SK-N-SH treated with all-trans-retinoic acid at 6 μM for 48 hours (cell line): ENCODE results near the gene LTBP2.

ENCODE experiments used
- ATAC-seq: fragments of 200-7000 bp; cut with Tn5 transposase; 3 replicates; pipeline ENCODE4 v1.9.1; 2020; ENCODE audit warnings: mild to moderate bottlenecking, moderate library complexity
- ARNTL ChIP-seq: fragments of 450-650 bp; formaldehyde crosslinking; IDR thresholded peaks from 2 replicates; pipeline ENCODE4 v1.5.0; 2020; ENCODE audit warnings: low read depth, mild to moderate bottlenecking, moderate library complexity, borderline replicate concordance
- CREB5 ChIP-seq: fragments of 250-450 bp; sonication (Bioruptor Pico); IDR thresholded peaks from 2 replicates; pipeline ENCODE4 v1.5.1; 2020; ENCODE audit warnings: low read depth, mild to moderate bottlenecking, moderate library complexity
- CSDC2 ChIP-seq: fragments of 250-450 bp; sonication (Bioruptor Pico); IDR thresholded peaks from 2 replicates; pipeline ENCODE4 v1.5.0; 2020; ENCODE audit warnings: mild to moderate bottlenecking, moderate library complexity
- ESRRG ChIP-seq: fragments of 250-450 bp; sonication (Bioruptor Pico); IDR thresholded peaks from 2 replicates; pipeline ENCODE4 v1.6.1; 2021; ENCODE audit warnings: mild to moderate bottlenecking
- GLIS3 ChIP-seq: fragments of 250-450 bp; sonication (Bioruptor Pico); IDR thresholded peaks from 2 replicates; pipeline ENCODE4 v1.5.0; 2020; ENCODE audit warnings: mild to moderate bottlenecking, moderate library complexity
- ISL1 ChIP-seq: fragments of 250-450 bp; sonication (Bioruptor Pico); IDR thresholded peaks from 2 replicates; pipeline ENCODE4 v2.1.2; 2022; ENCODE audit warnings: mild to moderate bottlenecking, moderate library complexity
- PATZ1 ChIP-seq: fragments of 250-450 bp; sonication (Bioruptor Pico); IDR thresholded peaks from 2 replicates; pipeline ENCODE4 v1.8.0; 2020; ENCODE audit warnings: mild to moderate bottlenecking, moderate library complexity, borderline replicate concordance
- RARB ChIP-seq: fragments of 250-450 bp; sonication (Bioruptor Pico); IDR thresholded peaks from 2 replicates; pipeline ENCODE4 v1.8.0; 2021; ENCODE audit warnings: mild to moderate bottlenecking, moderate library complexity
- SNAI2 ChIP-seq: fragments of 250-450 bp; sonication (Bioruptor Pico); IDR thresholded peaks from 2 replicates; pipeline ENCODE4 v1.5.0; 2020; ENCODE audit warnings: mild to moderate bottlenecking, moderate library complexity
- TCF4 ChIP-seq: fragments of 250-450 bp; sonication (Bioruptor Pico); IDR thresholded peaks from 2 replicates; pipeline ENCODE4 v1.8.0; 2021; ENCODE audit warnings: mild to moderate bottlenecking, moderate library complexity, borderline replicate concordance
- TOX ChIP-seq: fragments of 250-450 bp; sonication (Bioruptor Pico); IDR thresholded peaks from 2 replicates; pipeline ENCODE4 v1.8.0; 2021; ENCODE audit warnings: mild to moderate bottlenecking, moderate library complexity, borderline replicate concordance
- TSHZ2 ChIP-seq: fragments of 250-450 bp; sonication (Bioruptor Pico); IDR thresholded peaks from 2 replicates; pipeline ENCODE4 v1.5.0; 2020; ENCODE audit warnings: mild to moderate bottlenecking, moderate library complexity
- ZFP3 ChIP-seq: fragments of 250-450 bp; sonication (Bioruptor Pico); IDR thresholded peaks from 2 replicates; pipeline ENCODE4 v1.5.0; 2020; ENCODE audit warnings: mild to moderate bottlenecking, moderate library complexity
- ZNF565 ChIP-seq: fragments of 450-650 bp; formaldehyde crosslinking; conservative IDR thresholded peaks from 2 replicates; pipeline ENCODE4 v1.5.0; 2020; ENCODE audit warnings: low read depth, mild to moderate bottlenecking, moderate library complexity
- ZNF70 ChIP-seq: fragments of 450-650 bp; formaldehyde crosslinking; IDR thresholded peaks from 2 replicates; pipeline ENCODE4 v1.5.0; 2020; ENCODE audit warnings: mild to moderate bottlenecking, moderate library complexity
- TF ChIP-seq, protein P1 (sequence below): fragments of 250-450 bp; sonication (Bioruptor Pico); IDR thresholded peaks from 2 replicates; pipeline ENCODE4 v1.5.1; 2021; ENCODE audit warnings: mild to moderate bottlenecking, moderate library complexity
- TF ChIP-seq, protein P2 (sequence below): fragments of 250-450 bp; sonication (Bioruptor Pico); IDR thresholded peaks from 2 replicates; pipeline ENCODE4 v1.8.0; 2021; ENCODE audit warnings: low read depth, mild to moderate bottlenecking, moderate library complexity, borderline replicate concordance

Gene LTBP2

DNA sequence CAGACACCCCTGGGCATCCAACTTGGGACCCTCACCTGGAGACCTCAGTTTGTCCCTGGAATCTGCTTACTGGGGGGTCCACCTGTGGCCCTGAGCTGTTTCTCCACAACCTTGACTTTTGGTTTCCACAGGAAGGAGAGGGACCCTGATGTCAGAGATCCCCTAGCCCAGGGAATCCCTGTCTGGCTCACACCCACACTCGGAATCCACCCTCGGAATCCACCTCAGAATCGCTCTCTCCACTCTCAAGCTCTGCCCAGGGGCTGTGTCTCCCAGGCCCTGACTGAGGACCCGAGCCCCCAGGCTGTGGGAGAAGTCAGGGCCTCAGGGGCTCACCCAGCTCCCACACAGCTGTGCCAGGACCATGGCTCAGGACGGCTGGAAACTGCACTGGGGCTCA lies 17.4 kb downstream of the LTBP2 start:
- no peak for ATAC-seq

GRCh38 chr14:74594029-74594428 lies 18.0 kb downstream of the LTBP2 start:
- no peak for ATAC-seq
- no peak for TF ChIP-seq ISL1 (CRISPR knock-in tag)
- TF ChIP-seq GLIS3 (CRISPR knock-in tag): no peak

More for the DNA sequence above, 17.4 kb downstream of the LTBP2 start:
- no peak for TF ChIP-seq GLIS3 (CRISPR knock-in tag)
- no peak for TF ChIP-seq PATZ1 (CRISPR knock-in tag)
- no peak for TF ChIP-seq RARB (CRISPR knock-in tag)
- no peak for TF ChIP-seq ZFP3 (CRISPR knock-in tag)
- TF ChIP-seq ZNF70 (CRISPR knock-in tag): no peak
- no peak for TF ChIP-seq TSHZ2 (CRISPR knock-in tag)
- no peak for TF ChIP-seq ZNF565

- ATAC-seq: no peak
- no peak for TF ChIP-seq RARB (CRISPR knock-in tag)
- TF ChIP-seq, protein P1, sequence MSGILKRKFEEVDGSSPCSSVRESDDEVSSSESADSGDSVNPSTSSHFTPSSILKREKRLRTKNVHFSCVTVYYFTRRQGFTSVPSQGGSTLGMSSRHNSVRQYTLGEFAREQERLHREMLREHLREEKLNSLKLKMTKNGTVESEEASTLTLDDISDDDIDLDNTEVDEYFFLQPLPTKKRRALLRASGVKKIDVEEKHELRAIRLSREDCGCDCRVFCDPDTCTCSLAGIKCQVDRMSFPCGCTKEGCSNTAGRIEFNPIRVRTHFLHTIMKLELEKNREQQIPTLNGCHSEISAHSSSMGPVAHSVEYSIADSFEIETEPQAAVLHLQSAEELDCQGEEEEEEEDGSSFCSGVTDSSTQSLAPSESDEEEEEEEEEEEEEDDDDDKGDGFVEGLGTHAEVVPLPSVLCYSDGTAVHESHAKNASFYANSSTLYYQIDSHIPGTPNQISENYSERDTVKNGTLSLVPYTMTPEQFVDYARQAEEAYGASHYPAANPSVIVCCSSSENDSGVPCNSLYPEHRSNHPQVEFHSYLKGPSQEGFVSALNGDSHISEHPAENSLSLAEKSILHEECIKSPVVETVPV (CRISPR knock-in tag): no peak
- no peak for TF ChIP-seq GLIS3 (CRISPR knock-in tag)
- TF ChIP-seq CREB5 (CRISPR knock-in tag): no peak
- TF ChIP-seq ZFP3 (CRISPR knock-in tag): no peak
- TF ChIP-seq CSDC2 (CRISPR knock-in tag): no peak
- TF ChIP-seq PATZ1 (CRISPR knock-in tag): no peak
- TF ChIP-seq SNAI2 (CRISPR knock-in tag): no peak
- TF ChIP-seq ESRRG (CRISPR knock-in tag): no peak
- TF ChIP-seq ARNTL (CRISPR knock-in tag): no peak
- no peak for TF ChIP-seq ISL1 (CRISPR knock-in tag)
- no peak for TF ChIP-seq TOX (CRISPR knock-in tag)
These were observed 18.6 kb downstream of the LTBP2 start for GRCh38 chr14:74593241-74593953.

- no peak for TF ChIP-seq ISL1 (CRISPR knock-in tag)
- TF ChIP-seq TCF4: no peak
- TF ChIP-seq, protein P2, sequence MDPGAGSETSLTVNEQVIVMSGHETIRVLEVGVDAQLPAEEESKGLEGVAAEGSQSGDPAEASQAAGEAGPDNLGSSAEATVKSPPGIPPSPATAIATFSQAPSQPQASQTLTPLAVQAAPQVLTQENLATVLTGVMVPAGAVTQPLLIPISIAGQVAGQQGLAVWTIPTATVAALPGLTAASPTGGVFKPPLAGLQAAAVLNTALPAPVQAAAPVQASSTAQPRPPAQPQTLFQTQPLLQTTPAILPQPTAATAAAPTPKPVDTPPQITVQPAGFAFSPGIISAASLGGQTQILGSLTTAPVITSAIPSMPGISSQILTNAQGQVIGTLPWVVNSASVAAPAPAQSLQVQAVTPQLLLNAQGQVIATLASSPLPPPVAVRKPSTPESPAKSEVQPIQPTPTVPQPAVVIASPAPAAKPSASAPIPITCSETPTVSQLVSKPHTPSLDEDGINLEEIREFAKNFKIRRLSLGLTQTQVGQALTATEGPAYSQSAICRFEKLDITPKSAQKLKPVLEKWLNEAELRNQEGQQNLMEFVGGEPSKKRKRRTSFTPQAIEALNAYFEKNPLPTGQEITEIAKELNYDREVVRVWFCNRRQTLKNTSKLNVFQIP (CRISPR knock-in tag): no peak
- ATAC-seq: no peak
These were observed 19.4 kb downstream of the LTBP2 start for GRCh38 chr14:74592476-74593201.
